HCT116 (cell line): ENCODE data around the gene PTPRC. TPM values are rescaled to one million over a fixed set of nuclear protein-coding genes. Genes with fewer than 3 reads are reported as not detected.

ENCODE experiments used
- ATAC-seq: fragments of 200-7000 bp; cut with Tn5 transposase; 2 replicates; pipeline ENCODE4 v1.9.1; 2020; ENCODE audit warnings: mild to moderate bottlenecking, moderate library complexity
- BruUV-seq: library from RNA; stranded (reverse); fragments of 400-500 nt; replicated peaks from 2 replicates; lab custom pipeline; 2021; lab: Mats Ljungman, UMichigan
- CTCF ChIA-PET: fragments of 300-600 bp; sonication (Branson Sonifier 250); formaldehyde crosslinking; loops from one replicate; lab custom pipeline; 2021; ENCODE audit warnings: antibody characterized with exemption; lab: Charles Lee
- POLR2A ChIA-PET: fragments of 300-600, 350-600 bp; sonication (Branson Sonifier 250); formaldehyde crosslinking; loops from one replicate; lab custom pipeline; 2021; ENCODE audit warnings: antibody characterized with exemption; lab: Charles Lee
- RAD21 ChIA-PET, 2 experiments: fragments of 300-600 bp; sonication (Branson Sonifier 250); formaldehyde crosslinking; loops; one replicate each; lab custom pipeline; 2023; ENCODE audit warnings: low total read pairs in 2 of 2; ENCODE audit not compliant: uncharacterized antibody in 2 of 2, unreplicated experiment in 2 of 2, low non-redundant PET in 1 of 2; lab: Charles Lee
- DNase-seq: peaks from one replicate; pipeline ENCODE4 v3.0.0-alpha.2; 2010; ENCODE audit warnings: low read depth, low spot score
- H2AFZ ChIP-seq: fragments of 200-600 bp; shearing (Covaris generic), sonication (generic); 2 replicates; pipeline ENCODE4 v1.6.1; 2017; ENCODE audit warnings: low read depth, mixed run types, mixed read lengths, antibody characterized with exemption, low read length; ENCODE audit not compliant: poor library complexity, severe bottlenecking
- H3K27ac ChIP-seq: 2 replicates; pipeline ENCODE4 v1.5.1; 2012; ENCODE audit warnings: low read depth, low read length
- H3K27me3 ChIP-seq: fragments of 200-600 bp; sonication (generic); 2 replicates; pipeline ENCODE4 v1.6.1; 2016; ENCODE audit warnings: mixed run types, low read length, mixed read lengths; ENCODE audit not compliant: insufficient read depth
- H3K36me3 ChIP-seq, 2 experiments: fragments of 200-500 bp in 1 of 2; fragments of 200-600 bp in 1 of 2; sonication (Bioruptor generic) in 1 of 2; sonication (generic) in 1 of 2; 2 replicates each; pipeline versions ENCODE4 v1.5.1 to v1.6.1; 2014 to 2016; ENCODE audit warnings: low read length in 2 of 2, inconsistent platforms in 1 of 2, mixed read lengths in 1 of 2, mixed run types in 1 of 2; ENCODE audit not compliant: insufficient read depth in 2 of 2, control insufficient read depth in 1 of 2
- H3K4me1 ChIP-seq, 2 experiments: fragments of 200-600 bp in 1 of 2; sonication (generic) in 1 of 2; 2 replicates each; pipeline versions ENCODE4 v1.5.1 to v1.6.1; 2012 to 2017; ENCODE audit warnings: low read length in 2 of 2, inconsistent platforms in 1 of 2, mild to moderate bottlenecking in 1 of 2, mixed read lengths in 1 of 2, mixed run types in 1 of 2, moderate library complexity in 1 of 2; ENCODE audit not compliant: insufficient read depth in 2 of 2, control insufficient read depth in 1 of 2
- H3K4me2 ChIP-seq: fragments of 200-600 bp; sonication (generic); 2 replicates; pipeline ENCODE4 v1.6.1; 2017; ENCODE audit warnings: mixed run types, low read length, mixed read lengths
- H3K4me3 ChIP-seq, 2 experiments: fragments of 200-600 bp in 1 of 2; sonication (generic) in 1 of 2; replicated peaks in 1 of 2; 2 replicates each; pipeline ENCODE4 v1.5.1; 2011 to 2016; ENCODE audit warnings: low read length in 2 of 2, control low read depth in 1 of 2, low read depth in 1 of 2, mild to moderate bottlenecking in 1 of 2, mixed read lengths in 1 of 2, mixed run types in 1 of 2
- H3K79me2 ChIP-seq: fragments of 200-600 bp; sonication (generic); 2 replicates; pipeline ENCODE4 v1.6.1; 2017; ENCODE audit warnings: mild to moderate bottlenecking, mixed run types, low read length, moderate library complexity, mixed read lengths; ENCODE audit not compliant: insufficient read depth
- H3K9ac ChIP-seq: fragments of 200-600 bp; sonication (generic); 2 replicates; pipeline ENCODE4 v1.6.1; 2016; ENCODE audit warnings: low read length, mixed read lengths
- H3K9me2 ChIP-seq: fragments of 200-600 bp; sonication (generic), shearing (Covaris generic); 2 replicates; pipeline ENCODE4 v1.6.1; 2017; ENCODE audit warnings: mixed run types, mild to moderate bottlenecking, moderate library complexity; ENCODE audit not compliant: insufficient read depth
- H3K9me3 ChIP-seq, 2 experiments: fragments of 200-500 bp in 1 of 2; fragments of 200-600 bp in 1 of 2; sonication (Bioruptor generic) in 1 of 2; sonication (generic) in 1 of 2; 2 replicates each; pipeline ENCODE4 v1.6.1; 2014 to 2017; ENCODE audit warnings: low read length in 2 of 2, mixed read lengths in 2 of 2, inconsistent platforms in 1 of 2, low read depth in 1 of 2, mild to moderate bottlenecking in 1 of 2, mixed run types in 1 of 2, moderate library complexity in 1 of 2; ENCODE audit not compliant: control insufficient read depth in 1 of 2, insufficient read depth in 1 of 2
- H4K20me1 ChIP-seq: fragments of 200-600 bp; sonication (generic), shearing (Covaris generic); 2 replicates; pipeline ENCODE4 v1.6.1; 2017; ENCODE audit warnings: mixed run types, mild to moderate bottlenecking, moderate library complexity; ENCODE audit not compliant: insufficient read depth
- ELF1 ChIP-seq: IDR thresholded peaks from 2 replicates; pipeline ENCODE4 v1.6.1; 2012; ENCODE audit warnings: low read depth, borderline replicate concordance
- EZH2 ChIP-seq: fragments of 200-600 bp; sonication (generic); IDR thresholded peaks from 2 replicates; pipeline ENCODE4 v1.6.1; 2017; ENCODE audit warnings: antibody characterized with exemption, mixed run types
- ZNF274 ChIP-seq: fragments of 200-500 bp; sonication (Bioruptor generic); IDR thresholded peaks from 2 replicates; pipeline ENCODE4 v1.6.1; 2014; ENCODE audit warnings: mild to moderate bottlenecking, low read depth, low read length, inconsistent platforms
- intact Hi-C: fragments of 100-400 bp; cut with micrococcal nuclease; formaldehyde crosslinking; loops from 2 replicates; pipeline ENCODE4 v1.10.0; 2022
- total RNA-seq: library from RNA; stranded (reverse); gene quantifications from one replicate; pipeline ENCODE4 v1.2.1, GENCODE V29; 2021; ENCODE audit not compliant: unreplicated experiment
- TF ChIP-seq, protein P1 (sequence below): IDR thresholded peaks from 2 replicates; pipeline ENCODE4 v1.6.1; 2012
- TF ChIP-seq, protein P2 (sequence below), 3 experiments: fragments of 200-600 bp in 1 of 3; sonication (generic) in 1 of 3; IDR thresholded peaks in 2 of 3; conservative IDR thresholded peaks in 1 of 3; 2 replicates each; pipeline ENCODE4 v1.5.1; 2012 to 2017; ENCODE audit warnings: low read depth in 2 of 3, low read length in 2 of 3, antibody characterized with exemption in 1 of 3, borderline replicate concordance in 1 of 3, control low read depth in 1 of 3, mild to moderate bottlenecking in 1 of 3, mixed read lengths in 1 of 3, mixed run types in 1 of 3, moderate library complexity in 1 of 3; ENCODE audit not compliant: insufficient read depth in 1 of 3

Gene PTPRC
- total RNA-seq, 1 experiment from 2014 or later = 1.2 TPM

DNA sequence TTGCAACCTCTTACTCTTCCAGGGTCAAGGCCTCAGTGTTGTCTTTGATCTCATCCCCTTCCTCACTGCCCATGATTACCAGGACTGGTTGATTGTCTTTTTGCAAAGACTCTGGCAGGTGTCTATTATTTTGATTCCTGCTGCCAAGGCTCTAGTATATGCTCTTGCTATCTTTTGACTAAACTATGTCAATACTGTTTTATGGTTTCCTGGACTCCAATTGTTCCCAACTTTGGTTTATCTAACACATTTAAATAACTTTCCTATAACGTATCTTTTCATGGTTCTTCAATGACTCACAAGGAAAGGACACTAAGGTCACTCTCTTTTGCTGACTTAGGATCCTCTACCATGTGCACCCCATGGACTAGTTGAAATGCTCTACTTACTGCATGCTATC lies 141.5 kb downstream of the PTPRC start:
- H3K4me3 ChIP-seq = no peak overlapping the region
- ChIA-PET RAD21 (no interaction called here), POLR2A (no interaction called here), CTCF (no interaction called here)
- no peaks in the 10 kb centered on the region for H3K79me2 ChIP-seq
- no peak overlapping the region for H3K4me2 ChIP-seq
- H3K9me3 ChIP-seq = no peaks in the 10 kb centered on the region
- H3K4me1 ChIP-seq = no peaks in the 10 kb centered on the region
- no TSS peak for BruUV-seq
- no peak for ATAC-seq
- H2AFZ ChIP-seq = no peak overlapping the region
- H3K27ac ChIP-seq = no peak overlapping the region
- no peak for DNase-seq
- TF ChIP-seq, protein P1, sequence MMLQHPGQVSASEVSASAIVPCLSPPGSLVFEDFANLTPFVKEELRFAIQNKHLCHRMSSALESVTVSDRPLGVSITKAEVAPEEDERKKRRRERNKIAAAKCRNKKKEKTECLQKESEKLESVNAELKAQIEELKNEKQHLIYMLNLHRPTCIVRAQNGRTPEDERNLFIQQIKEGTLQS = no peak
- TF ChIP-seq ELF1 = no peak
- no peaks in the 10 kb centered on the region for H3K27me3 ChIP-seq
- H3K9me2 ChIP-seq = no peaks in the 10 kb centered on the region
- no peaks in the 10 kb centered on the region for H4K20me1 ChIP-seq
- intact Hi-C loops = no loop called here
- H3K36me3 ChIP-seq = no peaks in the 10 kb centered on the region
- no peak overlapping the region for H3K9ac ChIP-seq

DNA sequence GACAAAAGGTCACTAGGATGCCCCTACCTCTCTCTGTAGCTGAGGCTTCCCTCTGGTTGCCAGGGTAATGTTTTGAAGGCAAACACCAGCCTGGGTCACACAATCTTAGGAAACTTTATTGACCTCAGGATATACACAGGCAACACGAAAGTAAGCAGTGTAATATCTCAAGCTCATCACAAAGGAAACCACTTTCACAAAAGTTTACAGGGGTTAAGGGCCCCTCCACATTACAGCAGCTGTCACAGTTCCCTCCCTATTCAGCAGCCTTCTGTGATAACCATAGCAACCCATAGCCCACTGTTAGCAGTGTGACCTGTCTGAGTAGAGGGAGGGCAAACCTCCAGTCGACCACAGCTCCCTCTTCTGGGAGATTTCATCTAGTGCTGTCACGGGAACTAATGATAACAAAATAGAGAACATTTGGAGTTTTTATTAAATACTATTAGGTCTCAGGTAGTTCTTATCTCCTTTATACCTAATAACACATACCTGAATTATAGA lies 149.8 kb downstream of the PTPRC start:
- no peaks in the 10 kb centered on the region for H4K20me1 ChIP-seq
- peak; percentile 75 for ATAC-seq
- CTCF ChIA-PET = interaction anchor here (0.6 kb wide), 2 partner anchors 11 to 31 kb away, joined by 3 read pairs; no protein-coding TSS in a partner anchor

More for the DNA sequence above, 149.8 kb downstream of the PTPRC start:
- intact Hi-C loops = no loop called here
- no peak overlapping the region for H3K4me3 ChIP-seq
- no peaks in the 10 kb centered on the region for H3K4me1 ChIP-seq
- no peak for DNase-seq
- no peak overlapping the region for H3K9ac ChIP-seq
- no TSS peak for BruUV-seq
- H3K27ac ChIP-seq = no peak overlapping the region
- no peaks in the 10 kb centered on the region for H3K36me3 ChIP-seq
- H3K79me2 ChIP-seq = no peaks in the 10 kb centered on the region
- H3K4me2 ChIP-seq = no peak overlapping the region
- RAD21 ChIA-PET = no interaction called here
- H2AFZ ChIP-seq = no peak overlapping the region
- H3K9me2 ChIP-seq = no peaks in the 10 kb centered on the region
- POLR2A ChIA-PET = no interaction called here
- H3K9me3 ChIP-seq = no peaks in the 10 kb centered on the region
- no peaks in the 10 kb centered on the region for H3K27me3 ChIP-seq
- no peak for TF ChIP-seq ZNF274
- TF ChIP-seq EZH2 = no peak
- TF ChIP-seq, protein P2, sequence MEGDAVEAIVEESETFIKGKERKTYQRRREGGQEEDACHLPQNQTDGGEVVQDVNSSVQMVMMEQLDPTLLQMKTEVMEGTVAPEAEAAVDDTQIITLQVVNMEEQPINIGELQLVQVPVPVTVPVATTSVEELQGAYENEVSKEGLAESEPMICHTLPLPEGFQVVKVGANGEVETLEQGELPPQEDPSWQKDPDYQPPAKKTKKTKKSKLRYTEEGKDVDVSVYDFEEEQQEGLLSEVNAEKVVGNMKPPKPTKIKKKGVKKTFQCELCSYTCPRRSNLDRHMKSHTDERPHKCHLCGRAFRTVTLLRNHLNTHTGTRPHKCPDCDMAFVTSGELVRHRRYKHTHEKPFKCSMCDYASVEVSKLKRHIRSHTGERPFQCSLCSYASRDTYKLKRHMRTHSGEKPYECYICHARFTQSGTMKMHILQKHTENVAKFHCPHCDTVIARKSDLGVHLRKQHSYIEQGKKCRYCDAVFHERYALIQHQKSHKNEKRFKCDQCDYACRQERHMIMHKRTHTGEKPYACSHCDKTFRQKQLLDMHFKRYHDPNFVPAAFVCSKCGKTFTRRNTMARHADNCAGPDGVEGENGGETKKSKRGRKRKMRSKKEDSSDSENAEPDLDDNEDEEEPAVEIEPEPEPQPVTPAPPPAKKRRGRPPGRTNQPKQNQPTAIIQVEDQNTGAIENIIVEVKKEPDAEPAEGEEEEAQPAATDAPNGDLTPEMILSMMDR (IDR thresholded peaks at IDR 0.05 in 2 of 3, conservative IDR thresholded peaks at IDR 0.05 in 1 of 3; ENCODE audit: borderline replicate concordance in 1 of 3, insufficient read depth in 1 of 3, low read depth in 2 of 3, low read length in 2 of 3) = peak; percentile 19 to 50 (median 38); a peak in 4 of 6 replicates
- TF ChIP-seq, all 23 proteins: peak for 1
